NCI-H460 (cell line): Measurements from ENCODE around the gene C1QTNF8. TPM values are rescaled to one million over a fixed set of nuclear protein-coding genes. Genes with fewer than 3 reads are reported as not detected.
A peak's percentile ranks its signal among the peaks of the same experiment; 100 is the strongest.

Source experiments
- DNase-seq: peaks from one replicate; pipeline ENCODE4 v3.0.0-alpha.2; 2016; ENCODE audit warnings: low read depth; ENCODE audit errors: extremely low read depth
- total RNA-seq: library from RNA; depleted of rRNA; stranded (reverse); fragments of >200 nt; shearing (Covaris generic); gene quantifications from 2 replicates; pipeline ENCODE4 v1.2.3, GENCODE V29; 2014

Gene C1QTNF8
- total RNA-seq, 1 experiment from 2014 or later, result not detected

- no peak for DNase-seq
Observed at GRCh38 chr16:1080801-1081733, 15.0 kb downstream of the C1QTNF8 start.

- DNase-seq, result no peak
Observed at GRCh38 chr16:1079786-1080525, 16.1 kb downstream of the C1QTNF8 start.

- DNase-seq, result no peak
Observed at GRCh38 chr16:1079341-1079740, 16.7 kb downstream of the C1QTNF8 start.

- DNase-seq, result peak; percentile 75
Observed at GRCh38 chr16:1078579-1079021, 17.4 kb downstream of the C1QTNF8 start.

- DNase-seq, result no peak
Observed at GRCh38 chr16:1077877-1078578, 18.0 kb downstream of the C1QTNF8 start.

- DNase-seq, result no peak
Observed at GRCh38 chr16:1076801-1077576, 19.1 kb downstream of the C1QTNF8 start.

GRCh38 chr16:1075546-1075945 is 20.5 kb downstream of the C1QTNF8 start:
- DNase-seq, result no peak

GRCh38 chr16:1074379-1074649 is 21.7 kb downstream of the C1QTNF8 start:
- no peak for DNase-seq

GRCh38 chr16:1073566-1074378 is 22.3 kb downstream of the C1QTNF8 start:
- DNase-seq, result no peak

GRCh38 chr16:1073262-1073558 is 22.8 kb downstream of the C1QTNF8 start:
- no peak for DNase-seq

GRCh38 chr16:1072526-1073261 is 23.4 kb downstream of the C1QTNF8 start, which contains the start of gene SSTR5:
SSTR5 (plus strand) TSS chr16:1072747; CDS start chr16:1078869, 6,122 bp downstream.
- no peak for DNase-seq

GRCh38 chr16:1071561-1072225 is 24.4 kb downstream of the C1QTNF8 start:
- DNase-seq, result no peak

- no peak for DNase-seq
Observed at GRCh38 chr16:1070864-1071408, 25.1 kb downstream of the C1QTNF8 start.

- no peak for DNase-seq
Observed at GRCh38 chr16:1070084-1070863, 25.8 kb downstream of the C1QTNF8 start.

GRCh38 chr16:1069154-1069553 is 26.9 kb downstream of the C1QTNF8 start:
- DNase-seq, result no peak

- no peak for DNase-seq
Observed at GRCh38 chr16:1068451-1068850, 27.6 kb downstream of the C1QTNF8 start.

GRCh38 chr16:1067629-1068028 is 28.4 kb downstream of the C1QTNF8 start:
- DNase-seq, result no peak
